KMS-11 (cell line): ENCODE data around the gene CDC25A.

Source experiments
- H2AFZ ChIP-seq: fragments of 200-600 bp; sonication (generic); 2 replicates; pipeline ENCODE4 v1.6.1; 2016; ENCODE audit warnings: antibody characterized with exemption, mixed run types, low read depth
- H3K27ac ChIP-seq: fragments of 200-600 bp; sonication (generic); 2 replicates; pipeline ENCODE4 v1.6.1; 2016; ENCODE audit warnings: mild to moderate bottlenecking, mixed run types
- H3K27me3 ChIP-seq: fragments of 200-600 bp; sonication (generic); 2 replicates; pipeline ENCODE4 v1.6.1; 2017; ENCODE audit warnings: mild to moderate bottlenecking, low read depth, mixed run types, moderate library complexity; ENCODE audit not compliant: insufficient read depth
- H3K36me3 ChIP-seq: fragments of 200-600 bp; sonication (generic); 2 replicates; pipeline ENCODE4 v1.6.1; 2017; ENCODE audit warnings: mild to moderate bottlenecking, mixed run types; ENCODE audit not compliant: insufficient read depth
- H3K4me1 ChIP-seq: fragments of 200-600 bp; sonication (generic); 2 replicates; pipeline ENCODE4 v1.6.1; 2016; ENCODE audit warnings: mild to moderate bottlenecking, low read depth, mixed run types; ENCODE audit not compliant: poor library complexity, severe bottlenecking
- H3K4me2 ChIP-seq: fragments of 200-600 bp; sonication (generic); 2 replicates; pipeline ENCODE4 v1.7.0; 2016; ENCODE audit warnings: mild to moderate bottlenecking, mixed run types
- H3K4me3 ChIP-seq: fragments of 200-600 bp; sonication (generic); IDR thresholded peaks from 2 replicates; pipeline ENCODE4 v1.6.1; 2017; ENCODE audit warnings: low read depth, low read length, mixed read lengths; ENCODE audit not compliant: insufficient read depth
- H3K79me2 ChIP-seq: fragments of 200-600 bp; sonication (generic); 2 replicates; pipeline ENCODE4 v1.6.1; 2016; ENCODE audit warnings: low read depth, mixed run types; ENCODE audit not compliant: insufficient read depth
- H3K9ac ChIP-seq: fragments of 200-600 bp; sonication (generic); 2 replicates; pipeline ENCODE4 v1.6.1; 2016; ENCODE audit warnings: mild to moderate bottlenecking, mixed run types
- H4K20me1 ChIP-seq: fragments of 200-600 bp; sonication (generic); 2 replicates; pipeline ENCODE4 v1.6.1; 2016; ENCODE audit warnings: mild to moderate bottlenecking, mixed run types; ENCODE audit not compliant: insufficient read depth
- TF ChIP-seq, protein P1 (sequence below): fragments of 200-600 bp; sonication (generic); conservative IDR thresholded peaks from 2 replicates; pipeline ENCODE4 v1.6.1; 2017; ENCODE audit warnings: low read depth, mild to moderate bottlenecking, antibody characterized with exemption, low read length, moderate library complexity, mixed read lengths

The CDC25A gene

GRCh38 chr3:48125886-48126622 lies 62.2 kb downstream of the CDC25A start:
- Histone ChIP-seq H4K20me1 (no peaks in the 10 kb centered on the region), H3K79me2 (no peaks in the 10 kb centered on the region), H3K27me3 (no peaks in the 10 kb centered on the region), H3K36me3 (no peaks in the 10 kb centered on the region), H2AFZ (no peak overlapping the region), H3K4me2 (no peak overlapping the region), H3K27ac (no peak overlapping the region), H3K9ac (no peak overlapping the region), H3K4me1 (no peaks in the 10 kb centered on the region), H3K4me3 (no peak overlapping the region)
- TF ChIP-seq, protein P1, sequence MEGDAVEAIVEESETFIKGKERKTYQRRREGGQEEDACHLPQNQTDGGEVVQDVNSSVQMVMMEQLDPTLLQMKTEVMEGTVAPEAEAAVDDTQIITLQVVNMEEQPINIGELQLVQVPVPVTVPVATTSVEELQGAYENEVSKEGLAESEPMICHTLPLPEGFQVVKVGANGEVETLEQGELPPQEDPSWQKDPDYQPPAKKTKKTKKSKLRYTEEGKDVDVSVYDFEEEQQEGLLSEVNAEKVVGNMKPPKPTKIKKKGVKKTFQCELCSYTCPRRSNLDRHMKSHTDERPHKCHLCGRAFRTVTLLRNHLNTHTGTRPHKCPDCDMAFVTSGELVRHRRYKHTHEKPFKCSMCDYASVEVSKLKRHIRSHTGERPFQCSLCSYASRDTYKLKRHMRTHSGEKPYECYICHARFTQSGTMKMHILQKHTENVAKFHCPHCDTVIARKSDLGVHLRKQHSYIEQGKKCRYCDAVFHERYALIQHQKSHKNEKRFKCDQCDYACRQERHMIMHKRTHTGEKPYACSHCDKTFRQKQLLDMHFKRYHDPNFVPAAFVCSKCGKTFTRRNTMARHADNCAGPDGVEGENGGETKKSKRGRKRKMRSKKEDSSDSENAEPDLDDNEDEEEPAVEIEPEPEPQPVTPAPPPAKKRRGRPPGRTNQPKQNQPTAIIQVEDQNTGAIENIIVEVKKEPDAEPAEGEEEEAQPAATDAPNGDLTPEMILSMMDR: no peak

DNA sequence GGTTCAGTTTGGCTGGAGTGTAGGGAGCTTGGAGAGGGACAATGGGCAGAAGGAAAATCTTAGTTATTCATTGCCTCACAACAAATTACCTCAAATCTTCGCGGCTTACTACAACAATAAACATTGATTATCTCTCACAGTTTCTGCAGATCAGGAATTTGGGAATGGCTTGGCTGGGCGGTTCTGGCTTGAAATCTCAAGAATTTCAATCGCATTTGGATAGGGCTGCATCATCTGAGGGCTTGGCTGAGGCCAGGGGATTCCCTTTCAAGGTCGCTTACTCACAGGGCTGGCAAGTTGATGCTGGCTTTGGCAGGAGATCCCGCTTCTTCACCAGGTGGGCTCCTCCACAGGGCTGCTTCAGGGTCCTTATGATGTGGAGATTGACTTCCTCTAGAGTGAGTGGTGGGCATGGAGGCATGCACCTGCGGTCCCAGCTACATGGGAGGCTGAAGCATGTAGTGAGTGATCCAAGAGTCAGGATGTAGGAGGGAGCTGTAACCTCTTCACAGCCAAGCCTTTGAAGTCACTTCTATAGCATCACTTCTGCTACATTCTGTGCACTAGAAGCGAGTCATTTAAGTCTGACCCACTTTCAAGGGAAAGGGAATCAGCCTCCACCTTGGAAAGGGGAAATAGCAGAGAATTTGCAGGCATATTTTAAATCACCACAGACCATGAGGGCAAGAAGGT lies 63.1 kb downstream of the CDC25A start:
- H3K4me3 ChIP-seq: no peak overlapping the region
- H3K9ac ChIP-seq: no peak overlapping the region
- no peaks in the 10 kb centered on the region for H3K79me2 ChIP-seq
- H3K27ac ChIP-seq: no peak overlapping the region
- H3K36me3 ChIP-seq: no peaks in the 10 kb centered on the region
- H3K4me1 ChIP-seq: no peaks in the 10 kb centered on the region
- H2AFZ ChIP-seq: no peak overlapping the region
- no peaks in the 10 kb centered on the region for H4K20me1 ChIP-seq
- TF ChIP-seq, protein P1: no peak
- no peak overlapping the region for H3K4me2 ChIP-seq
- no peaks in the 10 kb centered on the region for H3K27me3 ChIP-seq

DNA sequence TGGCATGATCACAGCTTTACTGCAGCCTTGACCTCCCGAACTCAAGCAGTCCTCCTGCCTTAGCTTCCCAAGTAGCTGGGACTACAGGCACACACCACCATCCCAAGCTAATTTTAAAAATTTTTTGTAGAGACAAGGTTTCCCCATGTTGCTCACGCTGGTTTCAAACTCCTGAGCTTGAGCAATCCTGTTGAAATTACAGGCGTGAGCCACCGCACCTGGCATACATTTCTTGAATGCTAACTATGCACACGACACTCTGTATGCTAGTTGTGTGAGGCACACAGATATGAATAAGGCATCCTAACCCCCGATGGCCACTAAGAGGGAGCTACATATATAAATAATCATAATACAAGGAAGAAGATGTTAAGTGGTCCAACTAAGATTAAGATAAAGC lies 64.9 kb downstream of the CDC25A start:
- no peak overlapping the region for H3K9ac ChIP-seq
- no peak overlapping the region for H3K4me3 ChIP-seq
- H3K27me3 ChIP-seq: no peaks in the 10 kb centered on the region
- H3K36me3 ChIP-seq: no peaks in the 10 kb centered on the region
- H3K4me1 ChIP-seq: no peaks in the 10 kb centered on the region
- TF ChIP-seq, protein P1: no peak
- no peak overlapping the region for H3K27ac ChIP-seq
- H2AFZ ChIP-seq: no peak overlapping the region
- no peaks in the 10 kb centered on the region for H3K79me2 ChIP-seq
- no peak overlapping the region for H3K4me2 ChIP-seq
- H4K20me1 ChIP-seq: no peaks in the 10 kb centered on the region

- no peak overlapping the region for H3K4me3 ChIP-seq
- H3K4me2 ChIP-seq: no peak overlapping the region
- TF ChIP-seq, protein P1: no peak
- no peaks in the 10 kb centered on the region for H3K27me3 ChIP-seq
- no peak overlapping the region for H2AFZ ChIP-seq
- no peaks in the 10 kb centered on the region for H4K20me1 ChIP-seq
- H3K27ac ChIP-seq: no peak overlapping the region
- H3K4me1 ChIP-seq: no peaks in the 10 kb centered on the region
- H3K79me2 ChIP-seq: no peaks in the 10 kb centered on the region
- H3K9ac ChIP-seq: no peak overlapping the region
- no peaks in the 10 kb centered on the region for H3K36me3 ChIP-seq
These were observed 65.7 kb downstream of the CDC25A start for GRCh38 chr3:48122504-48122903.
